Measurements from ENCODE around the gene ADPRHL1. TPM values are rescaled to one million over a fixed set of nuclear protein-coding genes. Genes with fewer than 3 reads are reported as not detected.

ADPRHL1 gene
- total and polyA plus RNA-seq, 2 experiments from 2014 or later, result 1.0 to 1.1 TPM

DNA sequence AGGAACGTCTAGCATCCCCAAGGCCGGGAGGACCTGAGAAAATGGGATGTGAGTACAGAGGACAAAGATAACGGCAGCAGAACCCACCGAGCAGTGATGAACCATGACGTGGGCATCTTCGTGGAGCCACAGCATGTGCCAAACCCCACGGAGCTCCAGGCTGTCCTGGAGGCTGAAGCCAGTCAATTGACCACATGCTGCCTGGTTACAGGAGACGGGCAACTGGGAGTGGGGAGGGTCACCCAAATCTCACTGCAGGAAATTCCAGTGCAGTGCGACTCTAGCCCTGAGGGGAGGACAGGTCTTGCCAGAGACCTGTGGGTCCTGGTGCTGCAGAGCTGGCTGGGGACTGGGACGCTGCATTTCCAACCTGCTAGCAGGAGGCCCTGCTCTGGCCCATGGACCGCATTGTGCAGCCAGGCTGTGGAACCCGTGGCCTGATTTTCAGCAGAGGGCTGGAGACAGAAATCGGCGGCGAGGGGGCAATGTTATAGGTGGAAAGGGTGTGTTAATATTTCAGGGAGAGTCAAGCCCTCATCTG, 86.2 kb downstream of the ADPRHL1 start:
- TF ChIP-seq EZH2phosphoT487 (IDR thresholded peaks at IDR 0.05; ENCODE audit: low read depth, severe bottlenecking, unreplicated experiment) (no peak), EZH2 (IDR thresholded peaks at IDR 0.05; ENCODE audit: borderline replicate concordance) (no peak), CTCF (IDR thresholded peaks at IDR 0.05; ENCODE audit: poor library complexity) (no peak)

DNA sequence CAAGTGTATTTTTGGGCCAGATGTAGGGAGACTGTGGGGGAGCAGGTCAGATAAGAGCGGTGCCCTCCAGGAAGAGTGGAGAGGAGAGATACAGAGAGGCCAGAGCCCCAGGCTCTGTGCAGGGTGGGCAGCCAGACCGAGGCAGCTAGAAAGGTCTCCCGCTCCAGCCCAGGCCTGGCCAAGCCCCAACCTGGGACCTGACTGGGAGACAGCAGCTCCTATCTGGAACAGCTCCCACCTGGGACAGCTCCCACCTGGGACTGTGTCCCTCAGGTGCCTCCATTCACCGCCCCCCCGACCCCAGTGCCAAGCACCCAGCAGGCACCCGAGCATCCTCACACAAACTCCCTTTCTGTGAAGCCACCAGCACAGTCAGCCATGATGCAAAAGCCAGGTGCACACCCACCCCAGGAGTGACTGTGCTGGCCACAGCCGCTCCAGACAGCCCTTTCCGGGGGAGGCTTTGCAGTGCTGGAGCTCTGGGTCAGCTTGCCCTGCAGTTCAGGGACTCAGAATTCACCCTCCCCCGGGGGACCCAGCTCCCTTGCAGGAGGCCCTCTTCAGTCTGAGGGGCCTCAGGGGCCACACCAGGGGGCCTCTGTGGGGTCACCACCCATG, 87.2 kb downstream of the ADPRHL1 start:
- no peaks in the 10 kb centered on the region for H3K9me2 ChIP-seq (replicated peaks; ENCODE audit: insufficient read depth)
- no peaks in the 10 kb centered on the region for H3K36me3 ChIP-seq (replicated peaks; ENCODE audit: insufficient read depth, low read depth)
- no peak overlapping the region for H3K4me2 ChIP-seq
- no peak overlapping the region for H2AFZ ChIP-seq
- no peak overlapping the region for H3K4me3 ChIP-seq
- TF ChIP-seq CTCF (IDR thresholded peaks at IDR 0.05; ENCODE audit: poor library complexity), result no peak
- no peak for TF ChIP-seq EZH2phosphoT487 (IDR thresholded peaks at IDR 0.05; ENCODE audit: low read depth, severe bottlenecking, unreplicated experiment)
- no peak for TF ChIP-seq EZH2 (IDR thresholded peaks at IDR 0.05; ENCODE audit: borderline replicate concordance)
- 85% methylated on average over 9 of the region's 9 CpGs for WGBS (ENCODE audit: low lambda C conversion rate, missing lambda C conversion rate)
- no peak for DNase-seq (ENCODE audit: low spot score)
- no peaks in the 10 kb centered on the region for H4K20me1 ChIP-seq (ENCODE audit: insufficient read depth, poor library complexity, severe bottlenecking)
- no peak overlapping the region for H3K27ac ChIP-seq
- peaks cover 23% of the 10 kb centered on the region for H3K79me2 ChIP-seq
- no peaks in the 10 kb centered on the region for H3K27me3 ChIP-seq
- peaks cover 7% of the 10 kb centered on the region for H3K4me1 ChIP-seq (ENCODE audit: insufficient read depth)
- no peaks in the 10 kb centered on the region for H3K9me3 ChIP-seq (ENCODE audit: low read depth)

More for the DNA sequence above, 86.2 kb downstream of the ADPRHL1 start:
- Histone ChIP-seq H3K27ac (no peak overlapping the region), H4K20me1 (ENCODE audit: insufficient read depth, poor library complexity, severe bottlenecking) (no peaks in the 10 kb centered on the region), H3K9me3 (ENCODE audit: low read depth) (no peaks in the 10 kb centered on the region), H3K36me3 (replicated peaks; ENCODE audit: insufficient read depth, low read depth) (no peaks in the 10 kb centered on the region), H3K9me2 (replicated peaks; ENCODE audit: insufficient read depth) (no peaks in the 10 kb centered on the region), H3K79me2 (peaks cover 13% of the 10 kb centered on the region), H3K4me1 (ENCODE audit: insufficient read depth) (peaks cover 7% of the 10 kb centered on the region), H3K4me2 (no peak overlapping the region), H2AFZ (no peak overlapping the region), H3K27me3 (no peaks in the 10 kb centered on the region), H3K4me3 (no peak overlapping the region)
- WGBS (ENCODE audit: low lambda C conversion rate, missing lambda C conversion rate), result 88% methylated on average over 15 of the region's 15 CpGs
- DNase-seq (ENCODE audit: low spot score), result no peak

- no peak overlapping the region for H3K4me2 ChIP-seq
- no peaks in the 10 kb centered on the region for H4K20me1 ChIP-seq (ENCODE audit: insufficient read depth, poor library complexity, severe bottlenecking)
- no peaks in the 10 kb centered on the region for H3K9me2 ChIP-seq (replicated peaks; ENCODE audit: insufficient read depth)
- H3K4me3 ChIP-seq, result no peak overlapping the region
- peaks cover 7% of the 10 kb centered on the region for H3K4me1 ChIP-seq (ENCODE audit: insufficient read depth)
- H3K27me3 ChIP-seq, result no peaks in the 10 kb centered on the region
- no peaks in the 10 kb centered on the region for H3K36me3 ChIP-seq (replicated peaks; ENCODE audit: insufficient read depth, low read depth)
- no peak overlapping the region for H3K27ac ChIP-seq
- TF ChIP-seq EZH2phosphoT487 (IDR thresholded peaks at IDR 0.05; ENCODE audit: low read depth, severe bottlenecking, unreplicated experiment), result no peak
- no peak for TF ChIP-seq EZH2 (IDR thresholded peaks at IDR 0.05; ENCODE audit: borderline replicate concordance)
- no peak for TF ChIP-seq CTCF (IDR thresholded peaks at IDR 0.05; ENCODE audit: poor library complexity)
- no peaks in the 10 kb centered on the region for H3K9me3 ChIP-seq (ENCODE audit: low read depth)
- 94% methylated on average over 22 of the region's 22 CpGs for WGBS (ENCODE audit: low lambda C conversion rate, missing lambda C conversion rate)
- no peak overlapping the region for H2AFZ ChIP-seq
- DNase-seq (ENCODE audit: low spot score), result no peak
- peaks cover 27% of the 10 kb centered on the region for H3K79me2 ChIP-seq
These were observed 87.7 kb downstream of the ADPRHL1 start for GRCh38 chr13:113365583-113365970.
